CD4-positive, alpha-beta T cell treated with Interleukin-6 at 100 ng/mL for 8 hours (primary cell): ENCODE results near the gene HOXC10.
A peak's percentile ranks its signal among the peaks of the same experiment; 100 is the strongest.

Source experiments
- DNase-seq: peaks from one replicate; pipeline ENCODE4 v3.0.0-alpha.2; 2020; ENCODE audit warnings: mixed read lengths, low spot score

The HOXC10 gene

DNA sequence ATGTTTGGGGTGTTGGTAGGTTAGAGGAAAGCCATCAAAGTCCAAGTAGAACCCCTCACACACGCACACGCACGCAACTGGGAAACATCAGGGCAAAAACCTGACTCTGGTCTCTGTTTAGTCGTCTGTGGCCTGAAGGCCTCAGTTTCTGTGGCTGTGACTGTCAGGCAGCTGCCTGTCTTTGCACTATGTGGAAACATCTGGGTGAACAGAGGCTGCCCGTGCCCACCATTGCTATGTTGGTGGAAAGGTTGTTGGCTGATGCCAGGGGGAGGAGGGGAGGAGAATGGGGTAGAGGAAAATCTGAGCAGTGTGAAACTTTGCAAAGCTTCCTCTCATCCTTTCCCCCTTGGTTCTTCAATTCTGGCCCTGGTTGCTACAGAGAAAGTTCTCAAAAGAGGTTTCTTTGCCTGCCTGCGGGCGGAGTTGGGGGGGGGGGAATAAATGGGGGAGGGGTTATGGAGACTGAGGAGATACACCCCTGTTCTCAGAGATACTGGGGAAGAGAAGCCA lies 7.5 kb downstream of the HOXC10 start:
- no peak for DNase-seq

DNA sequence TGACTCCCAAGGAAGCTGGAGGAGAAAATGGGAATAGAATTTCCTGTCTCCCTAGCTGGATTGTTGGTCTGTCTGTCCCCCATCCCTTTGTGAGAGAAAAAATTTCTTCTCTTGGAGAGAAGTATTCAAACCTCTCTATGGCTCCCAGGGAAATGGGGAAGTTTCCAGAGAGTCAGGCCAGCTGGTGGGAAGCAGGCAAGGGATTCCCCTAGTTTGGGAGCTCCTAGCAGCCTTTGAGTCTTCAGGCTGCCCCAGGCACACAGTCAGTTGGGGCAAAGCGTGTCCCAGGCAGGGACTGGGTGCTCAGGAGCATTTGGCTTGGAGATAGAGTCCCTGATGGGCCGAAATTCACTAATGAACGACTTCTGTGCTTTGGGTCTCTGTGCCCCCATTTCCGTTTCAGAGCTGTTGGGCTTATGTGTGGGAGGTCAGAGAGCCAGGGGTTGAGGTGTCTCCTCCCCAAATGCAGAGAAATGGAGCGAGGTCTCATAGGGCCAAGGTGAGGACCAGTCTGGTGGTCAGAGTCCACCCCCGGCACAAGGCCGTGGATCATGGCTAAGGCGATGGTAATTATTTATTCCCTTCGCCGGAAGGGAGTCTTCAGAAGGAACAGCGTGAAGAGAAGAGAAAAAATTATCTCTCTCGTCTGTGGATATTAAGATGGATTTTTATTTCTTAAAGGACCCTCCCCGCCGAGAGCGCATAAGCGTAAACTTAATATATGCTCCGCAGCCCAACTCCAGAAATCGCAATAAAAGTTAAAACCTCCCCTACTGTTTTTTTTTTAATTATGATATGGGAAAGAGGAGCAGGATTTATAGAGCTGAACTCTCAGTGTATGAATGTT lies 8.4 kb downstream of the HOXC10 start:
- DNase-seq, result no peak

DNA sequence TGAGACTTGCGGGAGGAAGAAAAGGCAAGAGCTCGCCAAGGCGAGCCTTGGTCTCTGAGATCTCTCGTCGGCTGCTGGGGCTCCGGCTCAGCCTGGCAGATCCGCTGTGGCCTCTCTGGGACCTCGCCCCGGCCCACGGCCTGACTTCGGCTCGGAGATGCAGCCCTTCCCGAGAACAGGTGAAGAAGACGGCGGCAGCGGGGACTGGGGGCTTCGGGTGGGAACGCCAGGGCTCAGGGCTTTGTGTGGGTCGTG lies 9.0 kb downstream of the HOXC10 start:
- DNase-seq, result no peak

DNA sequence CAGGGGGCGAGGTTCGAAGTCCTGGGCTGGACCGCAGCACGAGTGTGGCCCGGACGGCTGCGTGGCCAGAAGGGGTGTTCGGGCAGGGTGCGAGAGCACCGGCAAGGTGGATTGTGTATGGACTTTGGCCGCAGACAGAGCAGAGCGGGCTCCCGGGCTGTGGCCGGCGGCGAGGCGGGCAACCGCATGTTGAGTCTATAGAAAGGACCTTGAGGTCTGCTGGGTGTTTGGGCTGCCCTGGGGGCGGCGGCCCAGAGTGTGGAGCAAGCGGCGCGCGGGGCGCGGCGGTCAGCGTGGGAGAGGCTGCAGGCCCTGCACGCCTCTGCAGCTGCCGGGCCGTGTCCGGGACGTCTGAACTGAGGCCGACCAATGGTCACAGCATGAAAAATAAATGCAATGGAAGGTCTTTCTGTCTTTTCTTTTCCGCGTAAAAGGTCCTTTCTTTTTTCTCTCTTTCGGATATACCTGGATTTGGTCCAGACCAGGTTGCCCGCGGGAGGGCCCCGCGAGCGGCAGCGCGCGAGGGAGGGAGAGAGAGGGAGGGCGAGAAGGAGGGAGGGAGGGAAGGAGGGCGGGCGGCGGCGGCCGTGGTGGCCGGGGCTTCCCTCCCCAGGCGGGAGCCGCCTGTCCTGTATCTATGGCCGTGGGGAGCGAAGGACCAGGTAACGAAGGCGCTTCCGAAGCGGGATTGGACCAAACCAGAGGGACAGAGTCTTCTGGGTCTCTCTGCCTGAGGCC lies 9.5 kb downstream of the HOXC10 start:
- no peak for DNase-seq

DNA sequence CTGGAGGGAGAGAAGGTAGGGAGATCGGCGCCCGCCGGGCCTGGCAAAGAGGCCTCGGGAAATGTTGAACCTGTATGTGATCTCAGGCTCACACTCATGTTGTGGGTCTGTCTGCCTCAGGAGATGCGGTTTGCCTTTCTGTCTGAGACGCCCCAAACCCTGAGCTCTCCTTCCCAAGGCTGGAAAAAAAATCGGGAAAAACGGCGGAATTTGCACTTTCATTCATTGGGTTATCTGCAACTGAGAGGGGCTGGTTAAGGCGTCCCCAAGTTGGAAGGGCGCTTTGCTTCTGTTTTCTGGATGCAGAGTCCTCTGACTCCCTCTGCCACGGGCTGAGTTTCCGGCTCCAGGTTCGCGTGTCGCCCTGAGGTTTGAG lies 10.0 kb downstream of the HOXC10 start:
- peak; percentile 14 for DNase-seq

- no peak for DNase-seq
Observed at GRCh38 chr12:53995378-53996239, 10.7 kb downstream of the HOXC10 start.

GRCh38 chr12:53996240-53997203 lies 11.6 kb downstream of the HOXC10 start:
- DNase-seq, result no peak

GRCh38 chr12:53997204-53998109 lies 12.5 kb downstream of the HOXC10 start:
- DNase-seq, result no peak

DNA sequence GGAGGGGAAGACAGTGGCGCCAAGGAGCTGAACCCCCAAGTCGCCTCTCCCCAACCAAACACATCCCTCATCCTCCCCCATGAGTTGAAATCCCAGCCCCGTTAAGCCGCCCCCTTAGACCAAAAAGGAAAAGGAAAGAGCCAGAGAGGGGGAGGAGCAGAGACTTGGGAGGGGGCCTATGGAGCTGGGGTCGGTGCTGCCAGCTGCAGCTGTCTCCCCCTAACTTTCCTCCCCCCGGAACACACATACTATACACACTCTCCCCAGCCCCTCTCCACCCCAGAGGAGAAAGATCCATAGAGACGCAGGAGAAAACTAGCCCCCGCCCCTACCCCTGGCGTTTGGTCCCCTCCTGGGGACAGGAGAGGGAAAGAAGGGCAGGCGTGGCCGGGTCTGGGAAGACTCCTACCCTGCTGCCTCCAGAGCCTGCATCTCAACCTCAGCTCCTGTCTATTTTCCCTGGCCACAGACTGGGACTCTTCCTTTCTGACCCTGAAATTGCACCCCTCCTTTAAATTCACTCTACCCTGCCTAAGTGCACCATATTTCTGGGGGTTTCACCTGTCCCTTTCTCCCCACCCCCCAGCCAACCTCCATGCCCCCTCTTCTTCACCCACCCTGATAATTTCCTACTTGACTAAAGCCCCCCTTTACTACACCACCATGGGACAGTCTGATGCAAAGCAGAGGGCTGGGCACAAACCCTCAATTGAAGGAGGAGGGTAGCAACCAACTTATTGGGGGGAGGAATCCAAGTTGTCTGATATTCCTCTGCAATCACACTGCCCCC lies 13.4 kb downstream of the HOXC10 start:
- DNase-seq, result no peak

DNA sequence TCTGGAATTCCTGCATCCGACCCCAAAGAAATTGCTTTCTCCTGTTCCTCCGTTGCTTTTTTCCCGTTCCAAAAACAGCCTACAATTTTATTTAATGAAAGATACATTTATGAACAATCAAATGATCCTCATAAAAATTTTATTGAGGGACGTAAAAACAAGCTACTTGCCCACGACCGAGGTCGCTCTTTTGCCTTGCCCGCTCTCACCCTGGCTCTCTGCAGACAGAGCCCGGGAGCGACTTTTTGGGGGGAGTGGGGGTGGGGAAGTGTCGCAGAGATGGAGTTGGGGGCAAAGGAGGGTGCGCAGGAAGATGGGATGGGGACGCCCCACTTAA lies 13.9 kb downstream of the HOXC10 start:
- DNase-seq, result no peak

GRCh38 chr12:53999559-54000115 lies 14.7 kb downstream of the HOXC10 start:
- no peak for DNase-seq

- no peak for DNase-seq
Observed at GRCh38 chr12:54000116-54001114, 15.5 kb downstream of the HOXC10 start, which contains the start of gene HOXC9. Gene HOXC9 (plus strand): TSS chr12:54000161. CDS start chr12:54000189, 28 bp downstream.

DNA sequence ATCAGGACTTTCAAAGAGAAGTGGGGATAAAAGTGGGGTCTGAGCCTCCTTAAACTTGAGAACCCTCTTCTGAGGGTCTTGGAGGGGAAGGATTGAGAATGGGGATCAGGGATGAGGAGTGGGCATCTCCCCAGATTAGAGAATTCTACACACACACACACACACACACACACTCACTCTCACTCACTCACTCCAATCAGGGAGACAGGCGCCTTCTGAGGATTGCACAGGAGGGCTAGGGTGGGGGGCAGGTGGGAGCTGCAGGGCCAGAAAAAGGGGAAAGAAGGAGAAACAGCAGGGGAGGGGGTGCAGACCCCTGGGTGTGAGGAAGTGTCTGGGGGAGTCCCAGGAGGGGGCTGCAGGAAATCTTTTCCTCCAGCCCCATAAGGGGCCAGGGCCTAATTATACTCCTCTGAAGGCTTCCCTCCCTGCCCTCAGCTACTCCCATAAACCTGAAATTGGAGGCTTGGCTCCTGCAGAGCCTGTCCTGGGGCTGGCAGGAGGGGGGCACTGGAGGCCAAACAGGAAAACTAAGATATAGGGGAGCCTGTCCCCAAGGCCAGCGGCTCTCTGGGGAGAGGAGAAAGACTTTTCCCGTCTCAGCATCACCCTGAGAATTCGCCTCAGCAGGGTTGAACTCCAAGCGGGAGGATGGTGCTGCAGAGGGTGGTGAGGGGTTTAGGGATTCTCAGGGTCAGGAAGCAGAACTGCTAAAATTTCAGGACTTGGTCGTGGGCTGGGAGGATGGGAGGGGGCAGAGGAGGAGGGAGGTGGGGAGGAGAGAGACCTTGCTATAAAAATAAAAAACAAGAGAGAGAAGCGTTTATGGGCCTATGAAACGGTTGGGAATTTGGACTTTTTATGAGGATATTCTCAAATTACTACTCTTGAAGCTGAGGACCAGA lies 16.6 kb downstream of the HOXC10 start:
- DNase-seq, result no peak

GRCh38 chr12:54002278-54002914 lies 17.4 kb downstream of the HOXC10 start:
- DNase-seq, result no peak

DNA sequence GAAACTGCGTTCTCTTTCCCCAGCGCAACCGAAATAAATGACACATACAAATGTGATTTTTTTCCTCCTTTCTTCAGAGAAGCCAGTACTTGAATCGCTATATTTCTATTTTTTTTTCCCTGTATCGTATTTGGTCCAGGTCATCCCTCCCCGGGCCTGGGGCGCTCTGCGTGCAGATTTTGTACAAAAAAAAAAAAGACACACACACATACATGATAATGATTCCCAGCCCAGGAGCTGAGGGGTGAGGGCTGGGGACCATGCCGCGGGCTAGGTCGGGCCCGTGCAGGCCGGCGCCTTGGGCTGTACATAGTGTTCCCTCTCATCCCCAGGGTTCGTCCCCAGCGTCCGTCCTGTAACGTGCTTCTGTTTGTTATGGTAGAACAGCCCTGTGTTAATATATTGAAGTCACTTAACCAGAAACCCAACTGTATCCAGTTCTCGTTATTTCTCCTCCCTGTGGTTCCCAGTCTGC lies 18.0 kb downstream of the HOXC10 start:
- DNase-seq, result no peak

DNA sequence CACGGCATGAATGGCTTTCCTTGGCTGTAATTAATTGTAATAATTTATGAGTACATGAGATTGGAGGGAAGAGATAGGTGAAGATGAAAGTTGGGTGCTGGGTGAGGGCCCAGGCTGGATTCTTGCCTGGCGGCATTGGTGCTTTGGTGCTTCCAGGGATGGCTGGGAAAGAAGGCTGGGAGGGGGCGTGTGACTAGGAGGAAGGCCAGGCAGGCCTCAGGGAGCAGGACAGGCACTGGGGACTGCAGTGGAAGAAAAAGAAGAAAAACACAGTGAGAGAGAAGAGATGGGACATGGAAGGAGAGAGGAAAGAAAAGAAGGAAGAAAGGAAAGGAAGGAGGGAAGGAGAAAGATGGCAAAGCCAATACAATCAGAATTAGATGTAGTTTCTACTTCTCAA lies 18.7 kb downstream of the HOXC10 start:
- DNase-seq, result no peak
